Gastroesophageal sphincter (tissue), 3 donors: ENCODE results near the gene FAM181B.

ENCODE experiments used
- POLR2A ChIP-seq, 2 donors: fragments of 450-650 bp; IDR thresholded peaks; one replicate each; pipeline ENCODE4 v1.6.1; 2017; ENCODE audit warnings: antibody characterized with exemption in 2 of 2, mild to moderate bottlenecking in 2 of 2, moderate library complexity in 1 of 2
- POLR2AphosphoS5 ChIP-seq: sonication (generic); formaldehyde crosslinking; IDR thresholded peaks from one replicate; pipeline ENCODE4 v1.6.1; 2017; ENCODE audit warnings: antibody characterized with exemption
- TF ChIP-seq, protein P1 (sequence below), 4 experiments: fragments of 200-600 bp in 2 of 4; fragments of 450-650 bp in 2 of 4; sonication (generic) in 1 of 4; IDR thresholded peaks; one replicate each; pipeline ENCODE4 v1.5.1; 2017 to 2019; ENCODE audit warnings: antibody characterized with exemption in 4 of 4, mild to moderate bottlenecking in 2 of 4, moderate library complexity in 2 of 4

GRCh38 chr11:82719361-82720105 is 14.1 kb downstream of the FAM181B start:
- TF ChIP-seq, protein P1, sequence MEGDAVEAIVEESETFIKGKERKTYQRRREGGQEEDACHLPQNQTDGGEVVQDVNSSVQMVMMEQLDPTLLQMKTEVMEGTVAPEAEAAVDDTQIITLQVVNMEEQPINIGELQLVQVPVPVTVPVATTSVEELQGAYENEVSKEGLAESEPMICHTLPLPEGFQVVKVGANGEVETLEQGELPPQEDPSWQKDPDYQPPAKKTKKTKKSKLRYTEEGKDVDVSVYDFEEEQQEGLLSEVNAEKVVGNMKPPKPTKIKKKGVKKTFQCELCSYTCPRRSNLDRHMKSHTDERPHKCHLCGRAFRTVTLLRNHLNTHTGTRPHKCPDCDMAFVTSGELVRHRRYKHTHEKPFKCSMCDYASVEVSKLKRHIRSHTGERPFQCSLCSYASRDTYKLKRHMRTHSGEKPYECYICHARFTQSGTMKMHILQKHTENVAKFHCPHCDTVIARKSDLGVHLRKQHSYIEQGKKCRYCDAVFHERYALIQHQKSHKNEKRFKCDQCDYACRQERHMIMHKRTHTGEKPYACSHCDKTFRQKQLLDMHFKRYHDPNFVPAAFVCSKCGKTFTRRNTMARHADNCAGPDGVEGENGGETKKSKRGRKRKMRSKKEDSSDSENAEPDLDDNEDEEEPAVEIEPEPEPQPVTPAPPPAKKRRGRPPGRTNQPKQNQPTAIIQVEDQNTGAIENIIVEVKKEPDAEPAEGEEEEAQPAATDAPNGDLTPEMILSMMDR (IDR thresholded peaks at IDR 0.05) = no peak
- TF ChIP-seq POLR2AphosphoS5 = no peak
- TF ChIP-seq POLR2A (IDR thresholded peaks at IDR 0.05) = no peak
